K562 (cell line): Measurements from ENCODE around the gene HDHD5. TPM values are rescaled to one million over a fixed set of nuclear protein-coding genes. Genes with fewer than 3 reads are reported as not detected.

Source experiments
- BCOR ChIP-seq: fragments of 450-650 bp; IDR thresholded peaks from 2 replicates; pipeline ENCODE4 v1.6.1; 2016
- CTBP1 ChIP-seq: fragments of 450-650 bp; IDR thresholded peaks from 2 replicates; pipeline ENCODE4 v1.6.1; 2016; ENCODE audit warnings: borderline replicate concordance
- DPF2 ChIP-seq: fragments of 450-650 bp; IDR thresholded peaks from 2 replicates; pipeline ENCODE4 v1.6.1; 2016
- EP300 ChIP-seq: IDR thresholded peaks from 2 replicates; pipeline ENCODE4 v1.6.1; 2012; ENCODE audit warnings: low read length, improper control_type of control experiment
- HOMEZ ChIP-seq: fragments of 250-450 bp; sonication (Bioruptor Pico); IDR thresholded peaks from 2 replicates; pipeline ENCODE4 v1.4.0; 2020; ENCODE audit warnings: mild to moderate bottlenecking, moderate library complexity
- L3MBTL2 ChIP-seq: fragments of 450-650 bp; IDR thresholded peaks from 2 replicates; pipeline ENCODE4 v1.6.1; 2016; ENCODE audit warnings: mild to moderate bottlenecking, moderate library complexity
- LEF1 ChIP-seq: fragments of 450-650 bp; IDR thresholded peaks from 2 replicates; pipeline ENCODE4 v1.6.1; 2016; ENCODE audit warnings: mild to moderate bottlenecking
- MIER1 ChIP-seq: fragments of 450-650 bp; IDR thresholded peaks from 2 replicates; pipeline ENCODE4 v1.6.1; 2016; ENCODE audit warnings: antibody characterized with exemption, mild to moderate bottlenecking, low read depth
- PPARD ChIP-seq: fragments of 250-450 bp; sonication (Bioruptor Pico); IDR thresholded peaks from 2 replicates; pipeline ENCODE4 v1.8.0; 2022; ENCODE audit warnings: inconsistent platforms, mild to moderate bottlenecking, moderate library complexity
- TCF3 ChIP-seq: sonication (generic); formaldehyde crosslinking; IDR thresholded peaks from 2 replicates; pipeline ENCODE4 v1.4.0; 2020; ENCODE audit warnings: mild to moderate bottlenecking, missing genetic modification reagents
- TEAD4 ChIP-seq, 2 experiments: sonication (generic) in 1 of 2; formaldehyde crosslinking in 1 of 2; IDR thresholded peaks; 2 replicates each; pipeline versions ENCODE4 v1.6.1 to v1.8.0; 2012 to 2022; ENCODE audit warnings: borderline replicate concordance in 1 of 2, inconsistent platforms in 1 of 2, low read length in 1 of 2, mild to moderate bottlenecking in 1 of 2, missing genetic modification reagents in 1 of 2
- polyA plus RNA-seq, 8 experiments: library from polyadenylated mRNA; depleted of rRNA in 4 of 8; stranded (reverse) in 5 of 8; unstranded in 3 of 8; fragments of >200 nt; fragmentation: Nextera tagmentation in 2 of 8; fragmentation: Illumina TruSeq in 1 of 8; extraction: Ambion mirVana in 2 of 8; extraction: Trizol in 1 of 8; gene quantifications; 2 replicates each; pipeline versions ENCODE4 v1.2.1 to v1.2.3, GENCODE V29; 2011 to 2014; ENCODE audit warnings: inconsistent platforms in 1 of 8, missing spikeins in 1 of 8
- total RNA-seq, 7 experiments: library from RNA; depleted of rRNA in 6 of 7; stranded (reverse); fragments of >200 nt in 6 of 7; fragmentation: Illumina TruSeq in 2 of 7; extraction: Trizol in 2 of 7; gene quantifications; 2 replicates each; pipeline versions ENCODE4 v1.2.1 to v1.2.3, GENCODE V29; 2011 to 2021; ENCODE audit warnings: low replicate concordance in 1 of 7
- TF ChIP-seq, protein P1 (sequence below): fragments of 250-450 bp; sonication (Bioruptor Pico); IDR thresholded peaks from 2 replicates; pipeline ENCODE4 v1.5.0; 2021; ENCODE audit warnings: mild to moderate bottlenecking, moderate library complexity
- TF ChIP-seq, protein P2 (sequence below), 3 experiments: IDR thresholded peaks in 2 of 3; conservative IDR thresholded peaks in 1 of 3; 2 replicates each; pipeline ENCODE4 v1.5.1; 2011 to 2012; ENCODE audit warnings: low read length in 3 of 3, mild to moderate bottlenecking in 3 of 3, control low read depth in 2 of 3, improper control_type of control experiment in 1 of 3, inconsistent platforms in 1 of 3, low read depth in 1 of 3, mixed read lengths in 1 of 3, moderate library complexity in 1 of 3; ENCODE audit not compliant: insufficient read depth in 2 of 3
- TF ChIP-seq, protein P3 (sequence below): fragments of 450-650 bp; conservative IDR thresholded peaks from 2 replicates; pipeline ENCODE4 v1.6.1; 2016; ENCODE audit warnings: missing genetic modification characterization, low read depth, mild to moderate bottlenecking, control low read depth, missing compliant biosample characterization
- TF ChIP-seq, protein P4 (sequence below), 2 experiments: fragments of 450-650 bp; IDR thresholded peaks; 2 replicates each; pipeline ENCODE4 v1.6.1; 2018; ENCODE audit warnings: mild to moderate bottlenecking in 2 of 2, low read depth in 1 of 2; ENCODE audit not compliant: partially characterized antibody in 2 of 2

Gene HDHD5
- total and polyA plus RNA-seq, 9 of the 15 experiments (the other 6 are each of a cell fraction or from before 2014, with no cell fraction given): 1.6 to 36.6 (median 24.2) TPM

DNA sequence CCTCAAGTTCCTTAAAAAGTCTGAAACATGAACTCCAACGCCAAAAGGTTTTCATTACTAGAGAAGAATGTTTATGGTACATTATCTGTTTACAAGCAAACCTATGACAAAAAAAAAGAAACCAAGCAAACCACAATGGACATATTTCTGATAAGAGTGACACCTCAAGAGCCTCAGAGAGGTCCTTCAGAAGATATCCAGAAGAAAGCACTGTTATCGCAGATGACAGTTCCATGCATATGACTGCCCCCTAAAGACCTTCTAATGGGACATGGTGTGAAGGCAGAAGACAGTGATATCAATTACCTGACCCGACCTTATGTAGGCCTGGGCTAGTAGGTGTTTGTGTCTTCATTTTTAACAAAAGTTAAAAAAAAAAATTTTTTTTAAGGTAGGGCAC is 3.1 kb downstream of the HDHD5 start (continued):
- TF ChIP-seq, protein P1, sequence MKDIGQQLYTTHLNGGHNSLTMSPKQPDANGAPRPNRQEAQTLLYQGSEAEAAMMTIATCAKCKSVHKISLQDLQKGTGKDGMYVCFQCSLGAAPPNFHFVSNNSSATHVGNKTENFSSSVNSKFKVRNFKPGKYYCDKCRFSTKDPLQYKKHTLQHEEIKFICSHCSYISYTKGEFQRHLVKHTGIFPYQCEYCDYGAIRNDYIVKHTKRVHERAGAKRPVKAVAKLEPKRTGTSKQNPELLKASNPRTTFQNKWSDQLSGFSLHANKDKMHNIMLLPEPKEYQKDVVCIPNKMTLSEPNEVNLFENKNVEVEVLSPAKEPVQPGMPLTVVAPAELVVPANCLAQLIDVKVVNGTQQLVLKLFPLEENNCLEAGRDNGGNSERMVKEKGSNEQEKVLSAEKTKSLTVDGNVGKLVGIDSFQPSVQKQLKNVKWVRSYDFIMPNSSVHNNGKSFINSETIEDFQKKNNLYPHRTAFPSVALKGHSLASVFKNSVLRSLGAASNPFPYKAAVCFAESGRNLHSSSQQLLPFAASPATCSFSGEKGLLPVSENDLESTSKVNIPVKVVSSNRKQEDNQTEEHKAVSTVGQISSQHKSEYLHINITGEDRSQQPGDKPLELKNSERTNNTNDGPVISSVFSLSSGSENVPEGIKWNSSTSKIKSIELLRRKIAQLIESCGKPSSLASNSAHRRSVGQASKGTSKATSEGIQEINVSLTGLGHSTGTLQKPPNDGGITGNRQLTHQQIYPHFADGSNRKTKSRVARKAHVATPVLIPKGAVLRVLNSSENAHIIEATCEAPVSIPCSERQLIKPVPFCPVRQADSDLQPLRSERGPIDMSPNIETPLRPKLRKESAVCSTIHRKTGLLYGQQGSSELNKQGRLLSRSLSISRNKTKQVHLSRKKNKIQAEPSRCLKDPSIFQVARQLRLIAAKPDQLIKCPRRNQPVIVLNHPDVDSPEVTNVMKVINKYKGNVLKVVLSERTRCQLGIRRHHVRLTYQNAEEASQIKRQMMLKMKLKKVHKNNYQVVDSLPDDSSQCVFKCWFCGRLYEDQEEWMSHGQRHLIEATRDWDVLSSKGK (CRISPR knock-in tag): no peak
- TF ChIP-seq, protein P2, sequence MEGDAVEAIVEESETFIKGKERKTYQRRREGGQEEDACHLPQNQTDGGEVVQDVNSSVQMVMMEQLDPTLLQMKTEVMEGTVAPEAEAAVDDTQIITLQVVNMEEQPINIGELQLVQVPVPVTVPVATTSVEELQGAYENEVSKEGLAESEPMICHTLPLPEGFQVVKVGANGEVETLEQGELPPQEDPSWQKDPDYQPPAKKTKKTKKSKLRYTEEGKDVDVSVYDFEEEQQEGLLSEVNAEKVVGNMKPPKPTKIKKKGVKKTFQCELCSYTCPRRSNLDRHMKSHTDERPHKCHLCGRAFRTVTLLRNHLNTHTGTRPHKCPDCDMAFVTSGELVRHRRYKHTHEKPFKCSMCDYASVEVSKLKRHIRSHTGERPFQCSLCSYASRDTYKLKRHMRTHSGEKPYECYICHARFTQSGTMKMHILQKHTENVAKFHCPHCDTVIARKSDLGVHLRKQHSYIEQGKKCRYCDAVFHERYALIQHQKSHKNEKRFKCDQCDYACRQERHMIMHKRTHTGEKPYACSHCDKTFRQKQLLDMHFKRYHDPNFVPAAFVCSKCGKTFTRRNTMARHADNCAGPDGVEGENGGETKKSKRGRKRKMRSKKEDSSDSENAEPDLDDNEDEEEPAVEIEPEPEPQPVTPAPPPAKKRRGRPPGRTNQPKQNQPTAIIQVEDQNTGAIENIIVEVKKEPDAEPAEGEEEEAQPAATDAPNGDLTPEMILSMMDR (IDR thresholded peaks at IDR 0.05 in 2 of 3, conservative IDR thresholded peaks at IDR 0.05 in 1 of 3; ENCODE audit: insufficient read depth in 2 of 3, low read depth in 1 of 3, low read length in 3 of 3): peak in 1 of 3 experiments; percentile 33; a peak in 2 of 6 replicates
- TF ChIP-seq, protein P3, sequence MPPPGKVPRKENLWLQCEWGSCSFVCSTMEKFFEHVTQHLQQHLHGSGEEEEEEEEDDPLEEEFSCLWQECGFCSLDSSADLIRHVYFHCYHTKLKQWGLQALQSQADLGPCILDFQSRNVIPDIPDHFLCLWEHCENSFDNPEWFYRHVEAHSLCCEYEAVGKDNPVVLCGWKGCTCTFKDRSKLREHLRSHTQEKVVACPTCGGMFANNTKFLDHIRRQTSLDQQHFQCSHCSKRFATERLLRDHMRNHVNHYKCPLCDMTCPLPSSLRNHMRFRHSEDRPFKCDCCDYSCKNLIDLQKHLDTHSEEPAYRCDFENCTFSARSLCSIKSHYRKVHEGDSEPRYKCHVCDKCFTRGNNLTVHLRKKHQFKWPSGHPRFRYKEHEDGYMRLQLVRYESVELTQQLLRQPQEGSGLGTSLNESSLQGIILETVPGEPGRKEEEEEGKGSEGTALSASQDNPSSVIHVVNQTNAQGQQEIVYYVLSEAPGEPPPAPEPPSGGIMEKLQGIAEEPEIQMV (tag): no peak
- 0 out of 2 replicates have a peak, but pooled peaks have one; percentile 34 for TF ChIP-seq LEF1
- TF ChIP-seq HOMEZ (CRISPR knock-in tag): no peak
- TF ChIP-seq CTBP1: 0 out of 2 replicates have a peak, but pooled peaks have one; percentile 42
- TF ChIP-seq BCOR: 0 out of 2 replicates have a peak, but pooled peaks have one; percentile 26
- TF ChIP-seq, protein P4, sequence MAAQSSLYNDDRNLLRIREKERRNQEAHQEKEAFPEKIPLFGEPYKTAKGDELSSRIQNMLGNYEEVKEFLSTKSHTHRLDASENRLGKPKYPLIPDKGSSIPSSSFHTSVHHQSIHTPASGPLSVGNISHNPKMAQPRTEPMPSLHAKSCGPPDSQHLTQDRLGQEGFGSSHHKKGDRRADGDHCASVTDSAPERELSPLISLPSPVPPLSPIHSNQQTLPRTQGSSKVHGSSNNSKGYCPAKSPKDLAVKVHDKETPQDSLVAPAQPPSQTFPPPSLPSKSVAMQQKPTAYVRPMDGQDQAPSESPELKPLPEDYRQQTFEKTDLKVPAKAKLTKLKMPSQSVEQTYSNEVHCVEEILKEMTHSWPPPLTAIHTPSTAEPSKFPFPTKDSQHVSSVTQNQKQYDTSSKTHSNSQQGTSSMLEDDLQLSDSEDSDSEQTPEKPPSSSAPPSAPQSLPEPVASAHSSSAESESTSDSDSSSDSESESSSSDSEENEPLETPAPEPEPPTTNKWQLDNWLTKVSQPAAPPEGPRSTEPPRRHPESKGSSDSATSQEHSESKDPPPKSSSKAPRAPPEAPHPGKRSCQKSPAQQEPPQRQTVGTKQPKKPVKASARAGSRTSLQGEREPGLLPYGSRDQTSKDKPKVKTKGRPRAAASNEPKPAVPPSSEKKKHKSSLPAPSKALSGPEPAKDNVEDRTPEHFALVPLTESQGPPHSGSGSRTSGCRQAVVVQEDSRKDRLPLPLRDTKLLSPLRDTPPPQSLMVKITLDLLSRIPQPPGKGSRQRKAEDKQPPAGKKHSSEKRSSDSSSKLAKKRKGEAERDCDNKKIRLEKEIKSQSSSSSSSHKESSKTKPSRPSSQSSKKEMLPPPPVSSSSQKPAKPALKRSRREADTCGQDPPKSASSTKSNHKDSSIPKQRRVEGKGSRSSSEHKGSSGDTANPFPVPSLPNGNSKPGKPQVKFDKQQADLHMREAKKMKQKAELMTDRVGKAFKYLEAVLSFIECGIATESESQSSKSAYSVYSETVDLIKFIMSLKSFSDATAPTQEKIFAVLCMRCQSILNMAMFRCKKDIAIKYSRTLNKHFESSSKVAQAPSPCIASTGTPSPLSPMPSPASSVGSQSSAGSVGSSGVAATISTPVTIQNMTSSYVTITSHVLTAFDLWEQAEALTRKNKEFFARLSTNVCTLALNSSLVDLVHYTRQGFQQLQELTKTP (IDR thresholded peaks at IDR 0.05; ENCODE audit: low read depth in 1 of 2, partially characterized antibody in 2 of 2): no peak
- peak; percentile 68 for TF ChIP-seq TCF3
- no peak for TF ChIP-seq PPARD
- peak; percentile 34; the same call in 1 of the 2 replicates for TF ChIP-seq EP300
- TF ChIP-seq L3MBTL2: peak; percentile 52; the same call in 1 of the 2 replicates
- peak; percentile 49; the same call in 1 of the 2 replicates for TF ChIP-seq TEAD4 (IDR thresholded peaks at IDR 0.05; ENCODE audit: low read length)
- no peak for TF ChIP-seq TEAD4 (CRISPR knock-in tag; IDR thresholded peaks at IDR 0.05; ENCODE audit: borderline replicate concordance)
- no peak for TF ChIP-seq MIER1
- TF ChIP-seq DPF2: peak; percentile 57
